ENCODE data around the gene EPHA6.

EPHA6 gene

DNA sequence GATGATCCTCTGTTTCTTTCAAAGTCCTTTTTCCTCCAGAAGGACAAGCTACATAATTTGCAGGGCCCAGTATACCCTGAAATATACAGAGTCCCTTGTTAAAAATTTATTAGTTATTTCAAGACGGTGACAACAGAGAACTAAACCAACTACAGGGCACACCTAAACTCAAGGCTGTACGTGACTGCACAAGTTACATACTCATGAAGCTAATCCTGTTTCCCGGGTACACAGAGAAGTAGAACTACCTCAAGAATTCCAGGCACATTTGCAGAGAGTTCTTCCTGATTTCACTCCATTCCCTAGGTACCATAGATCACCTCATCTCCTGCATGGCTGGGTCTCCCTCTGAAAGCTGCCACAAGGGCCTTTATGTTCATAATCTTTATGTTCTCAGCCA is 670.8 kb downstream of the EPHA6 start:
- DNase-seq (ENCODE audit: low read depth): no peak
- TF ChIP-seq, protein P1, sequence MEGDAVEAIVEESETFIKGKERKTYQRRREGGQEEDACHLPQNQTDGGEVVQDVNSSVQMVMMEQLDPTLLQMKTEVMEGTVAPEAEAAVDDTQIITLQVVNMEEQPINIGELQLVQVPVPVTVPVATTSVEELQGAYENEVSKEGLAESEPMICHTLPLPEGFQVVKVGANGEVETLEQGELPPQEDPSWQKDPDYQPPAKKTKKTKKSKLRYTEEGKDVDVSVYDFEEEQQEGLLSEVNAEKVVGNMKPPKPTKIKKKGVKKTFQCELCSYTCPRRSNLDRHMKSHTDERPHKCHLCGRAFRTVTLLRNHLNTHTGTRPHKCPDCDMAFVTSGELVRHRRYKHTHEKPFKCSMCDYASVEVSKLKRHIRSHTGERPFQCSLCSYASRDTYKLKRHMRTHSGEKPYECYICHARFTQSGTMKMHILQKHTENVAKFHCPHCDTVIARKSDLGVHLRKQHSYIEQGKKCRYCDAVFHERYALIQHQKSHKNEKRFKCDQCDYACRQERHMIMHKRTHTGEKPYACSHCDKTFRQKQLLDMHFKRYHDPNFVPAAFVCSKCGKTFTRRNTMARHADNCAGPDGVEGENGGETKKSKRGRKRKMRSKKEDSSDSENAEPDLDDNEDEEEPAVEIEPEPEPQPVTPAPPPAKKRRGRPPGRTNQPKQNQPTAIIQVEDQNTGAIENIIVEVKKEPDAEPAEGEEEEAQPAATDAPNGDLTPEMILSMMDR (conservative IDR thresholded peaks at IDR 0.05; ENCODE audit: low read depth, low read length): no peak
- no peak overlapping the region for H3K4me3 ChIP-seq (ENCODE audit: low read depth, low read length)

DNA sequence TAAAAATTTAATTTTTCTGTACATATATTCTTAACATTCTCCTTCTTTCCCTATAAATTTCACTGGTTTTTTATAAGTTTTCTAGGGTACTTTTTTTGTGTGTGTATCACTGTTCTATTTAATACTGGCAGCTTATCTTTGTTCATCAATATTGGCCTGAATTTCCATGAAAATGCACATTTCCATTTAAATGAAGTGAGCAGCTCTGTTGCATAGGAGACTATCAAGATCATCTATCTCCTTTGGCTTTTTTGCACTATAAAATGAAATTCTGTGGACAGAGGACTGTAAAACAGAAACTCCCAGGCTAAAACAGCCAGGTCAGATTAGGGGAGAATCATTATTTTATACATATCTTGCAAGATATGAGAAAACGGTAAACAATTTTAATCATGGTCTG is 673.2 kb downstream of the EPHA6 start:
- DNase-seq (ENCODE audit: low read depth): no peak
- H3K4me3 ChIP-seq (ENCODE audit: low read depth, low read length): no peak overlapping the region
- TF ChIP-seq, protein P1 (conservative IDR thresholded peaks at IDR 0.05; ENCODE audit: low read depth, low read length): no peak

DNA sequence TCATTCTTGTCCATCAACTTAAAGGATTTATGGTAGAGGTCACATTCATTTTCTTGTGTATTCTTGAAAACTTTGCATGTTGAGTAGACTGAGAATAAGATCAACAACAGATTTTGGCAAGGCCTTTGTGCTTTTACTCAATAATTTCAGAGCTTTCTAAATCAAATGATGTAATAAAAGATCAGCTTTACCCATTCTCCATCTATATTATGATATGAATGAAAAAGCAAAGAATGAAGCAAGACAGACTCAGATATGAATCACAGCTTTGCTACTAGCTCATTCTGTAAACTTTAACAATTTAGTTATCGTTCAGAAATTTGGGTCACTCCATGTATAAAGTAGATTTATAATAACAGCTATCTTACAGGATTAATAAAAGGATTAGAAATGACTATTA is 674.3 kb downstream of the EPHA6 start:
- TF ChIP-seq, protein P1 (conservative IDR thresholded peaks at IDR 0.05; ENCODE audit: low read depth, low read length): no peak
- DNase-seq (ENCODE audit: low read depth): no peak
- no peak overlapping the region for H3K4me3 ChIP-seq (ENCODE audit: low read depth, low read length)

DNA sequence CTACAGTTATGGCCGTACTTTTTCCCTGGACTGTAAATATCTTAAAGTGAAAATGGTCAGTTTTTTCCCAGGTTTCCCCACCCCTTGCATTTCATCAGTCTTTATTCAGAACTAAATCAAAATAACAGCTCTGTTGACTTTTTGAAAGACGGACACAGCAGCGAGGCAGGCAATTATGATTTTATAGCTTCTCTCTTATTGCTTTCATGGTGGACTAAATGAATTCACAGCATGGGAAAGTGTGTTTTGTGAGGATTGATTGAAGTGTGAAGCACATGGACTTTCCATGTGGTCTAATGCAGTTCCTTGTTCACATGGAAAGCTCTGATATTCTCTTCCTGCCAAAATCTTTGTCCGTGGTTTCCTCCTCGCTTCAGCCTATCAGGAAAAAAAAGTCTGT is 681.5 kb downstream of the EPHA6 start:
- no peak for DNase-seq (ENCODE audit: low read depth)
- H3K4me3 ChIP-seq (ENCODE audit: low read depth, low read length): no peak overlapping the region
- TF ChIP-seq, protein P1 (conservative IDR thresholded peaks at IDR 0.05; ENCODE audit: low read depth, low read length): no peak

DNA sequence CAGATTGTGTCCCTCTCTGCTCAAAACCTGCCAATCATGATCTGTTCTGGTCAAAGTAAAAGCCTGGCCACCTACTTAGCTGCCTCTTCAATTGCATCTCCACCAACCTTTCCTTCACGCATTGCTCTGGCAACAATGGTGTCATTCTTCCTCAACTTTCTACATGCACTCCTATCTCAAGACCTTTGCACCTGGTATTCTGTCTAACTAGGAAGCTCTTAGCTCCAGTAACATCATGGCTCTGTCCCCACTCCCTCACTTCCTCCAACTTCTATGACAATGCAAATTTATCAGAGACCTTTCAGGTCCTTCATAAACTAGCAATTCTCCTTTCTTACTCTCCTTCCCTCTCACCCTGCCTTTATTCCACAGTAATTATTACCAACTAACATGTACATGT is 682.7 kb downstream of the EPHA6 start:
- no peak overlapping the region for H3K4me3 ChIP-seq (ENCODE audit: low read depth, low read length)
- DNase-seq (ENCODE audit: low read depth): no peak

DNA sequence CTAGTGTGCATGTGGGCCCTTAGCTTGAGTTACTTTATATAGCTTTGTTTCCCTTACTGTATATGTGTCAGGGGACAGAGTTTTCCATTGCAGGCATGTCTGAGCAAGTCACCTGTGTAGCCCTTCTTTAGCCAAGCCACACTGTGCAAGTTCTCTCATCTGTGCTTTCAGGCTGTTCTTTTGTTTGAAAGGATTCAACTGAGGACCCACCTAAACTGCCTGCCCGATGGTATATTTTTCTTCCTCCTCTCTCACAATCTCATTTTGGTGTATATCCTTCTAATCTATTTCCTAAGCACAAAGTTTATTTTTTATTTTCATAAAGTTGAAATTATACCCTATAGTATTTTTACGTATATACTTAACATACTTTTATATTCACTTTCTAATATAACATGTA is 690.1 kb downstream of the EPHA6 start:
- no peak overlapping the region for H3K4me3 ChIP-seq (ENCODE audit: low read depth, low read length)
- TF ChIP-seq, protein P1 (conservative IDR thresholded peaks at IDR 0.05; ENCODE audit: low read depth, low read length): no peak
- no peak for DNase-seq (ENCODE audit: low read depth)

More for the DNA sequence above, 682.7 kb downstream of the EPHA6 start:
- TF ChIP-seq, protein P1 (conservative IDR thresholded peaks at IDR 0.05; ENCODE audit: low read depth, low read length): no peak

DNA sequence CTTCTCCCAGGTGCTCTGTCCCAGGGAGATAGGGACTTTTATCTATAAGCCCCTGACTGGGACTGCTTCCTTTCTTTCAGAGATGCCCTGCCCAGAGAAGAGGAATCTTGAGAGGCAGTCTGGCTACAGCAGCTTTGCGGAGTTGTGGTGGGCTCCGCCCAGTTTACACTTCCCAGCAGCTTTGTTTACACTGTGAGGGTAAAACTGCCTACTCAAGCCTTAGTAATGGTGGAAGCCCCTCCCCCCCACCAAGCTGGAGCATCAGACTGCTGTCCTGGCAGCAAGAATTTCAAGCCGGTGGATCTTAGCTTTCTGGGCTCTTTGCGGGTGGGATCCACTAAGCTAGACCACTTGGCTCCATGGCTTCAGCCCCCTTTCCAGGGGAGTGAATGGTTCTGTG is 696.4 kb downstream of the EPHA6 start:
- H3K4me3 ChIP-seq (ENCODE audit: low read depth, low read length): no peak overlapping the region
- DNase-seq (ENCODE audit: low read depth): no peak
- TF ChIP-seq, protein P1 (conservative IDR thresholded peaks at IDR 0.05; ENCODE audit: low read depth, low read length): no peak
